HCT116 (cell line): ENCODE measurements around the gene MBTD1.

ENCODE experiments used
- POLR2A ChIP-seq: IDR thresholded peaks from 2 replicates; pipeline ENCODE4 v1.7.0; 2011; ENCODE audit warnings: borderline replicate concordance; ENCODE audit not compliant: insufficient read depth, insufficient read length; ENCODE audit errors: extremely low read depth
- RAD21 ChIP-seq: IDR thresholded peaks from 2 replicates; pipeline ENCODE4 v1.6.1; 2012; ENCODE audit warnings: low read depth, mild to moderate bottlenecking
- SIN3A ChIP-seq: IDR thresholded peaks from 2 replicates; pipeline ENCODE4 v1.6.1; 2012; ENCODE audit warnings: low read depth
- TF ChIP-seq, protein P1 (sequence below), 3 experiments: fragments of 200-600 bp in 1 of 3; sonication (generic) in 1 of 3; IDR thresholded peaks in 2 of 3; conservative IDR thresholded peaks in 1 of 3; 2 replicates each; pipeline ENCODE4 v1.5.1; 2012 to 2017; ENCODE audit warnings: low read depth in 2 of 3, low read length in 2 of 3, antibody characterized with exemption in 1 of 3, borderline replicate concordance in 1 of 3, control low read depth in 1 of 3, mild to moderate bottlenecking in 1 of 3, mixed read lengths in 1 of 3, mixed run types in 1 of 3, moderate library complexity in 1 of 3; ENCODE audit not compliant: insufficient read depth in 1 of 3

DNA sequence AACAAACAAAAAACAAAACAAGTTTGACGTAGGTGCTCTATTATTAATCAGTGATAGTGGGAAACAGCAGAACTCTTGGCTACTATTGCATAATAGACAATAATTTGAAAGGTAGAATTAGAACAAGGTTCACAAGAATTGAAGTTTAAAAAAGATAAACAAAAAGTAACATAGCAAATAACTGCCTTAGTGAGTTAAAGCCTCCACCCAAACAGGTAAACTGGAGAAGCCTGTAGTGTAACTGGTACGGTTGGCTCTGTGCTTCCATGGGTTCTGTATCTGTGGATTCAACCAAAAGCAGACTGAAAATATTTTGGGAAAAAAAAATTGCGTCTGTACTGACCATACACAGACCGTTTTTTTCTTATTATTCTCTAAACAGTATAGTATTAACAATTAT, 38.5 kb downstream of the MBTD1 start:
- TF ChIP-seq POLR2A (no peak), RAD21 (no peak), SIN3A (no peak)
- TF ChIP-seq, protein P1, sequence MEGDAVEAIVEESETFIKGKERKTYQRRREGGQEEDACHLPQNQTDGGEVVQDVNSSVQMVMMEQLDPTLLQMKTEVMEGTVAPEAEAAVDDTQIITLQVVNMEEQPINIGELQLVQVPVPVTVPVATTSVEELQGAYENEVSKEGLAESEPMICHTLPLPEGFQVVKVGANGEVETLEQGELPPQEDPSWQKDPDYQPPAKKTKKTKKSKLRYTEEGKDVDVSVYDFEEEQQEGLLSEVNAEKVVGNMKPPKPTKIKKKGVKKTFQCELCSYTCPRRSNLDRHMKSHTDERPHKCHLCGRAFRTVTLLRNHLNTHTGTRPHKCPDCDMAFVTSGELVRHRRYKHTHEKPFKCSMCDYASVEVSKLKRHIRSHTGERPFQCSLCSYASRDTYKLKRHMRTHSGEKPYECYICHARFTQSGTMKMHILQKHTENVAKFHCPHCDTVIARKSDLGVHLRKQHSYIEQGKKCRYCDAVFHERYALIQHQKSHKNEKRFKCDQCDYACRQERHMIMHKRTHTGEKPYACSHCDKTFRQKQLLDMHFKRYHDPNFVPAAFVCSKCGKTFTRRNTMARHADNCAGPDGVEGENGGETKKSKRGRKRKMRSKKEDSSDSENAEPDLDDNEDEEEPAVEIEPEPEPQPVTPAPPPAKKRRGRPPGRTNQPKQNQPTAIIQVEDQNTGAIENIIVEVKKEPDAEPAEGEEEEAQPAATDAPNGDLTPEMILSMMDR (IDR thresholded peaks at IDR 0.05 in 2 of 3, conservative IDR thresholded peaks at IDR 0.05 in 1 of 3; ENCODE audit: borderline replicate concordance in 1 of 3, insufficient read depth in 1 of 3, low read depth in 2 of 3, low read length in 2 of 3), result no peak
